C4-2B (cell line): ENCODE data around the gene ARFGAP1.

Source experiments
- CTCF ChIP-seq: fragments of 450-650 bp; conservative IDR thresholded peaks from 2 replicates; pipeline ENCODE4 v1.5.1; 2017; ENCODE audit warnings: mild to moderate bottlenecking
- ZFX ChIP-seq: fragments of 450-650 bp; IDR thresholded peaks from 2 replicates; pipeline ENCODE4 v1.6.1; 2017

- no peak for TF ChIP-seq CTCF
- TF ChIP-seq ZFX: no peak
Observed at GRCh38 chr20:63235399-63235983, 37.1 kb upstream of the ARFGAP1 start, which contains the start of gene BIRC7.
